Osteocyte (in vitro differentiated cells): ENCODE results near the gene DNM3. TPM values are rescaled to one million over a fixed set of nuclear protein-coding genes. Genes with fewer than 3 reads are reported as not detected.

ENCODE experiments used
- DNase-seq: peaks from one replicate; pipeline ENCODE4 v3.0.0; 2021; ENCODE audit warnings: mixed read lengths; ENCODE audit not compliant: unreplicated experiment; ENCODE audit errors: extremely low spot score
- H3K27ac Mint-ChIP-seq: one replicate; pipeline ENCODE4 v1.8.0; 2021; ENCODE audit warnings: mild to moderate bottlenecking, mixed read lengths; ENCODE audit not compliant: unreplicated experiment
- H3K27me3 Mint-ChIP-seq: one replicate; pipeline ENCODE4 v1.8.0; 2021; ENCODE audit warnings: mixed read lengths; ENCODE audit not compliant: unreplicated experiment
- H3K36me3 Mint-ChIP-seq: one replicate; pipeline ENCODE4 v1.8.0; 2021; ENCODE audit warnings: mixed read lengths; ENCODE audit not compliant: unreplicated experiment
- H3K4me1 Mint-ChIP-seq: one replicate; pipeline ENCODE4 v1.8.0; 2021; ENCODE audit warnings: mixed read lengths; ENCODE audit not compliant: unreplicated experiment
- H3K4me3 Mint-ChIP-seq: one replicate; pipeline ENCODE4 v1.8.0; 2021; ENCODE audit warnings: mild to moderate bottlenecking, moderate library complexity, mixed read lengths; ENCODE audit not compliant: unreplicated experiment
- H3K9me3 Mint-ChIP-seq: one replicate; pipeline ENCODE4 v1.8.0; 2021; ENCODE audit warnings: mixed read lengths; ENCODE audit not compliant: unreplicated experiment
- CTCF ChIP-seq: fragments of 200-600 bp; sonication (generic); IDR thresholded peaks from 2 replicates; pipeline ENCODE4 v1.5.0; 2021; ENCODE audit warnings: antibody characterized with exemption, mild to moderate bottlenecking, moderate library complexity
- total RNA-seq: library from RNA; stranded (reverse); gene quantifications from 2 replicates; pipeline ENCODE4 v1.2.1, GENCODE V29; 2021

DNM3 gene
- total RNA-seq, 1 donor from 2014 or later: 3.7 TPM

- Mint-ChIP-seq H3K27me3 (no peaks in the 10 kb centered on the region), H3K4me1 (no peaks in the 10 kb centered on the region), H3K27ac (no peak overlapping the region), H3K36me3 (peaks cover 3% of the 10 kb centered on the region), H3K9me3 (no peaks in the 10 kb centered on the region), H3K4me3 (no peak overlapping the region)
- no peak for DNase-seq
- peak; percentile 87 for TF ChIP-seq CTCF
Measured at GRCh38 chr1:171801487-171801891, 39.8 kb upstream of the DNM3 start.

GRCh38 chr1:171802207-171802606 is 39.1 kb upstream of the DNM3 start:
- H3K27me3 Mint-ChIP-seq: peaks cover 2% of the 10 kb centered on the region
- DNase-seq: no peak
- no peaks in the 10 kb centered on the region for H3K4me1 Mint-ChIP-seq
- H3K9me3 Mint-ChIP-seq: no peaks in the 10 kb centered on the region
- no peak for TF ChIP-seq CTCF
- H3K36me3 Mint-ChIP-seq: no peaks in the 10 kb centered on the region
- no peak overlapping the region for H3K4me3 Mint-ChIP-seq
- H3K27ac Mint-ChIP-seq: no peak overlapping the region

- H3K4me1 Mint-ChIP-seq: no peaks in the 10 kb centered on the region
Measured at GRCh38 chr1:171803045-171803444, 38.3 kb upstream of the DNM3 start.

GRCh38 chr1:171803461-171804022 is 37.8 kb upstream of the DNM3 start:
- H3K4me1 Mint-ChIP-seq: no peaks in the 10 kb centered on the region
- no peaks in the 10 kb centered on the region for H3K36me3 Mint-ChIP-seq
- H3K27ac Mint-ChIP-seq: no peak overlapping the region
- H3K4me3 Mint-ChIP-seq: no peak overlapping the region
- no peak for DNase-seq
- no peak for TF ChIP-seq CTCF
- H3K27me3 Mint-ChIP-seq: peaks cover 2% of the 10 kb centered on the region
- no peaks in the 10 kb centered on the region for H3K9me3 Mint-ChIP-seq

More at GRCh38 chr1:171803045-171803444, 38.3 kb upstream of the DNM3 start:
- Mint-ChIP-seq H3K36me3 (no peaks in the 10 kb centered on the region), H3K9me3 (no peaks in the 10 kb centered on the region), H3K27ac (no peak overlapping the region), H3K27me3 (peaks cover 2% of the 10 kb centered on the region), H3K4me3 (no peak overlapping the region)
- DNase-seq: no peak
- TF ChIP-seq CTCF: no peak

GRCh38 chr1:171805395-171806115 is 35.7 kb upstream of the DNM3 start:
- Mint-ChIP-seq H3K36me3 (no peaks in the 10 kb centered on the region), H3K4me1 (no peaks in the 10 kb centered on the region), H3K27ac (no peak overlapping the region), H3K9me3 (no peaks in the 10 kb centered on the region), H3K27me3 (peaks cover 2% of the 10 kb centered on the region), H3K4me3 (no peak overlapping the region)
- TF ChIP-seq CTCF: no peak
- DNase-seq: no peak
